Activated T-cell treated with anti-CD3 and anti-CD28 coated beads, Interleukin-2, amount 50 U/mL, for 48 hours (primary cell): ENCODE results near the gene ANAPC13.

ENCODE experiments used
- DNase-seq, 2 experiments: peaks; one replicate each; pipeline ENCODE4 v3.0.0-alpha.2; 2020

ANAPC13 gene

DNA sequence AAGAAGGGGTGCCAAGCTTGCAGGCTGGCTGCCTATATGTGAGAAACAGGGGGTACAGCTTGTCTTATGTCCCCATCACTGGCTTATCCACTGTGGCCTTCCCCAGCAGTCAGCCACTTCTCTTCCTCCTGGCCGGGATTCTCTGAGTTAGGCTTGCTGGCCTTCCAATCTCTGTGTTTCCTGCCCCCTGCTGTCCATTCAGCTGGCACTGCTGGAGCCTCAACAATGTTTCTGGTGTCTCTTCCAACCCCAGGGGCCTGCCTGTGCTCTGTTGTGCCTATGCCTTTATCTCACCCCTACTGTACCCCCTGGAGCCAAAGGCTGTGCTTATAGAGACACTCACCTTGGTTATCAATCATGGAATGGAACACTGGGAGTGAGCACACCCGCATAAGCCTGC lies 36.5 kb downstream of the ANAPC13 start:
- no peak for DNase-seq

GRCh38 chr3:134448664-134449063 lies 37.1 kb downstream of the ANAPC13 start:
- DNase-seq = no peak

DNA sequence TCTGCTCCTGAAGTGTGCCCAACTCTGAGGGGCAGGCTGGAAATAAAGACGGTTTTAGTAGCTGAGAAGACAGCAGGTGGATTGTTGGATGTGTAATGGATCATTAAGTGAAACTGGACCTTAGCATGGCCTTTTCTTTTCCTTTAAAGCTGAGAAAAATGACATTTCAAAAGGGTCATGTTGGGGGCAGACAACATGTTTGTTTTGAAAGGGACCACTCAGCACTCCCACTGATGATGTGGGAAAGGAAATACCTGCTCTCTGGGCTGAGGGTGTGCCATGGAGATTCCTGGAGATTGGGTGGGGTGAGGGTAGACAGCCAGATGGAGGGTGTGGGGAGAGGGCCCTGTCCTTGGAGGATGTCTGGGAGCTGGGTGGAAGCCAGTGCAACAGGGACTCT lies 38.4 kb downstream of the ANAPC13 start:
- DNase-seq = no peak

GRCh38 chr3:134446800-134447199 lies 39.0 kb downstream of the ANAPC13 start:
- no peak for DNase-seq

- no peak for DNase-seq
Measured at GRCh38 chr3:134445636-134446035, 40.1 kb downstream of the ANAPC13 start.

- DNase-seq = no peak
Measured at GRCh38 chr3:134445095-134445494, 40.7 kb downstream of the ANAPC13 start.

DNA sequence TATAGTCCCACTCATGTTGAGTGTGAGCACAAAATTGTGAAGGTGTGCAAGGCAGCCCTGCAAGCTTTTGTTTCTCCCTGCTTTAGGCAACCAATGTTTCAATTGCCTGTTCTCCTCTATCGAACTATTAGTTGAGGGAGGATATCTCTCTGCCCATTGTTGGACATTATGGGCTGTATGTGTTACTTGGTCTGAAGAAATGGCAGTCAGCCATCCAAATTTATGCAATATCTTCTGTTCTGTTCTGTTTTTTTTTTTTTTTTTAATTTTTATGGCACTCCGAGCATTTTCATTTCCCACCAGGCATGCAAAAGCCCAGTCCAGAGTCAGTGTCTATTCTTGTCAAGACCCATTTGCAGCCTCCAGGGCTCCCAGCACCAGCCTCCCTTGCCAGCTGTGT lies 44.0 kb downstream of the ANAPC13 start:
- no peak for DNase-seq

DNA sequence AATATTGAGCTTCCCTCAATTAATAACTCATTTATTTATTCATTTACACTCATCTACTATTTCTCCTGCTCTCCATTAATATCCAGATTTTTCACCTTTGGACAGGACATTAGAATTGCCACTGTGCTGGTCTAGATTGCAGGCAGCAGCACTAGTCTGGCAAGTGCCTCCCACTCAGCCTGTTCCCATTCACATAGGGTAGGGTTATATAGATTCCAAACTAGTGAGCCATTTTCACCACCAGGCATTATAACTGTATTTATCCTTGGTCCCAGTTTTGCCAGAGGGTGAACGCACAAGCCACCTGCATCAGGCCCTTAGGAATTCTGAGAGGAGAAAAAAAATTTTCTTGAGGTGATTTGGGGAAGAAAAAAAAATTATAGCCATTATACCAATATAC lies 44.5 kb downstream of the ANAPC13 start:
- no peak for DNase-seq

GRCh38 chr3:134437211-134437752 lies 48.5 kb downstream of the ANAPC13 start:
- DNase-seq = no peak

- no peak for DNase-seq
Measured at GRCh38 chr3:134432236-134432635, 53.5 kb downstream of the ANAPC13 start.

GRCh38 chr3:134430950-134431445 lies 54.8 kb downstream of the ANAPC13 start:
- no peak for DNase-seq

DNA sequence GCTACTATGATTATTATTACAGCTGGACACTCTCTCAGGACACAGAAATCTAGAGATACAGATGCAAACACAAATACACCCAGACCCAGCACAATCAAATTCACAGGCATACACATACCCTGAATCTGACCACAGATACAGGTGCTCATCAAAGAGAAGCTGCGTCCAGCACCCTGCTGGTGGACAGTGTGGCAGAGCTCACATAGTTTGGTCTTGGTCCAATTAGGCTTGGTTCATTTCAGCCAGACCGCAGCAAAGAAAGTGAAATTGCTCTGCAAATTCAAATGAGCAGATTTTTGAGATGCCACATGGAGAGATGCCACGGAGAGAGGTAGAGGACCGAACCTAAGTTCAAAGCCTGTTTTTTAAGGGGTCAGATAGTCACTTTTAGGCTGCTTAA lies 55.6 kb downstream of the ANAPC13 start:
- no peak for DNase-seq

DNA sequence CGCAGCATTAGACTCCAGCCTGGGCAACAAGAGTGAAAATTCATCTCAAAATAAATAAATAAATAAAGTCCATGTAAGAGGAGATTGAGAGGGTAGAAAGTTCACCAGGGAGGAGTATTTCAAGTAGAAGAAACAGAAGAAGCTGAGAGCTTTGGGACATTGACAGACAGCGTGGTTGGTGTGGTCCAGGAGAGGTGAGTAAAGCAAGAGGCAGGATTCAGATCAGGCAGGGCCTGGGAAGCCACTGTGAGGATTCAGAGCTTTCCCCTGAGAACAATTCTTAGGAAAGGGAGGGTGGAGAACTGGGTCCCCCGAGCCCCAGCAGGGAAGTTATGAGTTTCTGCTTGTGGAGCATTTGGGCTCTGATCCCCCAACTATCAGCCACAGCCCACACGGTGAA lies 57.4 kb downstream of the ANAPC13 start:
- no peak for DNase-seq
